Measurements from ENCODE around the gene MALRD1.

DNA sequence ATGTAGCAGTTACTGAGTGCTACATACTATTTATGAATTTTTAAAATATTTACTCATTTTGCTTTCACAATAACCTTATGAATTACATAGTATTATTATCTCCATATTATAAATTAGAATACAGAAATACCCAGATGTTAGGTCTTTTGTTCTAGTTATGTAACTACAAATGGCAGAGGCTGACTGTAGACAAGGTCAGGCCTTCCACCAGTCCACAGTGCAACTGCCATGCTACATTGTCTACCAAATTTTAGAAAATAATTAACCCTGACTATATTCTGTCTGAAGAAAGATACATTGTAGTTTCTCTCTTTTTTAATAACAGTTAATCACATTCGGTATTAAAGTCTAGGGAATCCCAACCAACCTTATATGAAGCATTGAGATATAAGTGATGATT lies 280.9 kb downstream of the MALRD1 start:
- TF ChIP-seq, protein P1, sequence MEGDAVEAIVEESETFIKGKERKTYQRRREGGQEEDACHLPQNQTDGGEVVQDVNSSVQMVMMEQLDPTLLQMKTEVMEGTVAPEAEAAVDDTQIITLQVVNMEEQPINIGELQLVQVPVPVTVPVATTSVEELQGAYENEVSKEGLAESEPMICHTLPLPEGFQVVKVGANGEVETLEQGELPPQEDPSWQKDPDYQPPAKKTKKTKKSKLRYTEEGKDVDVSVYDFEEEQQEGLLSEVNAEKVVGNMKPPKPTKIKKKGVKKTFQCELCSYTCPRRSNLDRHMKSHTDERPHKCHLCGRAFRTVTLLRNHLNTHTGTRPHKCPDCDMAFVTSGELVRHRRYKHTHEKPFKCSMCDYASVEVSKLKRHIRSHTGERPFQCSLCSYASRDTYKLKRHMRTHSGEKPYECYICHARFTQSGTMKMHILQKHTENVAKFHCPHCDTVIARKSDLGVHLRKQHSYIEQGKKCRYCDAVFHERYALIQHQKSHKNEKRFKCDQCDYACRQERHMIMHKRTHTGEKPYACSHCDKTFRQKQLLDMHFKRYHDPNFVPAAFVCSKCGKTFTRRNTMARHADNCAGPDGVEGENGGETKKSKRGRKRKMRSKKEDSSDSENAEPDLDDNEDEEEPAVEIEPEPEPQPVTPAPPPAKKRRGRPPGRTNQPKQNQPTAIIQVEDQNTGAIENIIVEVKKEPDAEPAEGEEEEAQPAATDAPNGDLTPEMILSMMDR (IDR thresholded peaks at IDR 0.05; ENCODE audit: control extremely low read depth in 1 of 3, insufficient read depth in 1 of 3, low read depth in 1 of 3, low read length in 3 of 3) = no peak
- no peak for TF ChIP-seq RNF2 (IDR thresholded peaks at IDR 0.05; ENCODE audit: borderline replicate concordance, low read depth, low read length, missing control alignments, poor library complexity, severe bottlenecking)
